Thyroid gland (tissue), 4 donors: Measurements from ENCODE around the gene CD160.

Source experiments
- CTCF ChIP-seq, 6 experiments: fragments of 200-600 bp in 3 of 6; fragments of 450-650 bp in 3 of 6; sonication (generic) in 3 of 6; IDR thresholded peaks; one replicate each; pipeline ENCODE4 v1.5.1; 2016 to 2019; ENCODE audit warnings: antibody characterized with exemption in 6 of 6, mild to moderate bottlenecking in 2 of 6, inconsistent platforms in 1 of 6, moderate library complexity in 1 of 6
- POLR2A ChIP-seq, 2 donors: fragments of 450-650 bp; IDR thresholded peaks; one replicate each; pipeline ENCODE4 v1.6.1; 2017; ENCODE audit warnings: antibody characterized with exemption in 2 of 2, mild to moderate bottlenecking in 2 of 2, moderate library complexity in 1 of 2

GRCh38 chr1:145689922-145690321, 29.4 kb upstream of the CD160 start:
- TF ChIP-seq CTCF (IDR thresholded peaks at IDR 0.05) (no peak), POLR2A (IDR thresholded peaks at IDR 0.05) (no peak)
